Right hindlimb (tissue), 1 donor: ENCODE data around the gene P3H1.
"Not testable (repeated sequence)": the region's sequence is repeated elsewhere in the genome, so short reads cannot be mapped to it uniquely, and the experiment has no call there.

Experiments
- DNase-seq: peaks from one replicate; pipeline ENCODE4 v3.0.0-alpha.2; 2018

The P3H1 gene

GRCh38 chr1:42766741-42767509 lies at the start of gene P3H1, which contains the start of gene C1orf50:
P3H1 (minus strand) TSS chr1:42767028; CDS start chr1:42766971, 57 bp downstream.
C1orf50 (plus strand) TSS chr1:42767249; CDS start chr1:42767312, 63 bp downstream.
- DNase-seq: peak; percentile 100

- peak; percentile 45 for DNase-seq
These were observed 49.2 kb upstream of the P3H1 start for GRCh38 chr1:42815941-42816584.

- not testable (repeated sequence) for DNase-seq
These were observed 48.0 kb upstream of the P3H1 start for GRCh38 chr1:42814815-42815214.

GRCh38 chr1:42807056-42807668 lies 40.3 kb upstream of the P3H1 start:
- peak; percentile 37 for DNase-seq

- DNase-seq: no peak
These were observed 39.8 kb upstream of the P3H1 start for GRCh38 chr1:42806593-42806992.

- DNase-seq: no peak
These were observed 39.3 kb upstream of the P3H1 start for GRCh38 chr1:42806171-42806570.

- DNase-seq: no peak
These were observed 35.1 kb upstream of the P3H1 start for GRCh38 chr1:42801832-42802473.

- DNase-seq: no peak
These were observed 31.2 kb upstream of the P3H1 start for GRCh38 chr1:42797979-42798378.

- no peak for DNase-seq
These were observed 30.6 kb upstream of the P3H1 start for GRCh38 chr1:42797414-42797813.

- DNase-seq: no peak
These were observed 27.0 kb upstream of the P3H1 start for GRCh38 chr1:42793824-42794223.

- no peak for DNase-seq
These were observed 21.2 kb upstream of the P3H1 start for GRCh38 chr1:42788021-42788420.

- DNase-seq: no peak
These were observed 19.3 kb upstream of the P3H1 start for GRCh38 chr1:42786097-42786496.

GRCh38 chr1:42784946-42785693 lies 18.3 kb upstream of the P3H1 start, which contains the start of gene TMEM269:
TMEM269 (plus strand) TSS chr1:42784991; CDS start chr1:42789894, 4,903 bp downstream.
- peak; percentile 55 for DNase-seq

- no peak for DNase-seq
These were observed 17.7 kb upstream of the P3H1 start for GRCh38 chr1:42784547-42784945.

- DNase-seq: no peak
These were observed 16.3 kb upstream of the P3H1 start for GRCh38 chr1:42783092-42783491.

GRCh38 chr1:42780176-42780575 lies 13.3 kb upstream of the P3H1 start:
- DNase-seq: no peak

- no peak for DNase-seq
These were observed 12.9 kb upstream of the P3H1 start for GRCh38 chr1:42779725-42780124.

GRCh38 chr1:42777852-42778251 lies 11.0 kb upstream of the P3H1 start:
- DNase-seq: no peak

- no peak for DNase-seq
These were observed 9.7 kb upstream of the P3H1 start for GRCh38 chr1:42776502-42776901.

GRCh38 chr1:42774928-42775526 lies 8.2 kb upstream of the P3H1 start:
- no peak for DNase-seq

- no peak for DNase-seq
These were observed 6.6 kb upstream of the P3H1 start for GRCh38 chr1:42773420-42773819.

- DNase-seq: no peak
These were observed 3.0 kb upstream of the P3H1 start for GRCh38 chr1:42769811-42770210.
